Measurements from ENCODE around the gene EIF5.

The EIF5 gene

DNA sequence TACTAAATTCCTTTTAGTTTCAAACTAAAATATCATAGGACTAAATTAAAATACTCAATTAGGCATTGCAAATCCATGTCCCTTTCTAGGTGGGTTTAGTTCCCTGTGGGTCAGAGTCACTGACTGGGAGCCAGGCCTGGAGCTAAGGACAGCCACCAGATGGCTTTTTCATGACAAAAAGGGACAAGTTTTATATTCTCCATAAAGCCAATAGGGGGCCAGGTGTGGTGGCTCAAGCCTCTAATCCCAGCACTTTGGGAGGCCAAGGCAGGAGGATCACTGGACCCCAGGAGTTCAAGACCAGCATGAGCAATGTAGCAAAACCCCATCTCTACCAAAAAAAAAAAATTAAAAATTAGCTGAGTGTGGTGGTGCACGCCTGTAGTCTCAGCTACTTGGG is 35.4 kb upstream of the EIF5 start:
- Mint-ChIP-seq H3K4me3 (no peak overlapping the region), H3K36me3 (ENCODE audit: low read depth) (no peaks in the 10 kb centered on the region), H3K9me3 (no peaks in the 10 kb centered on the region), H3K4me1 (ENCODE audit: low read depth) (no peaks in the 10 kb centered on the region), H3K27me3 (ENCODE audit: low read depth) (peaks cover 7% of the 10 kb centered on the region), H3K27ac (no peak overlapping the region)

DNA sequence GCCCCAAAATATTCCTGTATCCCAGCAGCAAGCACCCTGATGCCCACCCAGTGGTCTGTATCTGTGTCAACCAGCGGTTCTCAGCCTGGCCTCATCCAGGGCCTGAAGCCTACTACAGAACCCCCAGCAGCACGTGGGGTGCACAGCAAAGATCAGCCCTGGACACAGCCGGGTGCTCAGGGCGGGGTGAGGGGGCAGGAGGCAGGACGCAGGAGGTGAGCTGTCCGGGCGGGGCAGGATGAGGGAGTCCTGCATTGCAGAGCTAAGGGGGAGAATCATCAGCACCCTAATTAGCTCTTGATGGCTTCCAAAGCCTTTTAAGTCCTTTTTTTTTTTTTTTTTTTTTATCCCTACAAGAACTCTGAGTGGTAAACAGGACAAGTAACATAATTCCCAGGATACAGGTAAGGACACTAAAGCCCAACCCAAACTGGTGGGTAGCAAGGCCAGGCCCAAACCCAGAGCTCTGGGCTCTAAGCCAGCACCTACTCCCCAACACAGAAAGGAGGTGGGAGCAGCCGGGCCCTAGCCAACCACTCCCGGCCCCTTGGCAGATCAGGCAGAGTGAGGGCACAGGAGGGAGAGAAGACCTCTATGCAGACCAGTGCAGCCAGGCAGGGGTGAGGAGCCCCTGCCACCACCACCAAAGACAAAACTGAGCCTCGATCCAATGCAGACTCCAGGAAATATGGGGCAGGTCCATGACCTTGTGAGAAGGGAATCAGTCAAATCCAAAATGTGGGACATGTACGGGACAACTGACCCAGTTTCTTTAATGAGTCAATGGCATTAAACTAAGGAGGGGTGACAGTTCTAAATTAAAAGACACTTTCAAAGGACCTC is 32.3 kb upstream of the EIF5 start:
- Mint-ChIP-seq H3K4me3 (no peak overlapping the region), H3K36me3 (ENCODE audit: low read depth) (no peaks in the 10 kb centered on the region), H3K9me3 (no peaks in the 10 kb centered on the region), H3K27me3 (ENCODE audit: low read depth) (peaks cover 10% of the 10 kb centered on the region), H3K4me1 (ENCODE audit: low read depth) (no peaks in the 10 kb centered on the region), H3K27ac (no peak overlapping the region)

DNA sequence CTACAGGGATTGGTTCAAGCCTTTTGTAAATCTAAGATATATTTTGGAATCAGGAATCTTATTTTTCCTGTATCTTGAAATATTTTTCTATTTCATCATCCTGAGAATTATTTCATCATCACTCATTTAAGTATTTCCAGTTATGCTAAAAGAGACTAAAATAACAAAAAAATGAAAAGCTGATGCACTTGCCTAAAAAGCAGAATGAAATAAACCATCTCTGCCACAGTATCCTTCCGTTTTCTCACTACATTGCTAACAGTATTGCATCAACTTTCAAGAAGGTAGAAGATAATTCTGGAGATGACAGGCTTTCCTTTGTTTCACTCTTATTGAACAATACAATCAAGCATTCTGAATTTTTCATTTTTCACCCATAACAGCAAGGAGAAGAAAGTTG is 31.1 kb upstream of the EIF5 start:
- no peaks in the 10 kb centered on the region for H3K9me3 Mint-ChIP-seq
- no peak overlapping the region for H3K27ac Mint-ChIP-seq
- peaks cover 10% of the 10 kb centered on the region for H3K27me3 Mint-ChIP-seq (ENCODE audit: low read depth)
- no peak overlapping the region for H3K4me3 Mint-ChIP-seq
- H3K4me1 Mint-ChIP-seq (ENCODE audit: low read depth): no peaks in the 10 kb centered on the region
- H3K36me3 Mint-ChIP-seq (ENCODE audit: low read depth): no peaks in the 10 kb centered on the region

DNA sequence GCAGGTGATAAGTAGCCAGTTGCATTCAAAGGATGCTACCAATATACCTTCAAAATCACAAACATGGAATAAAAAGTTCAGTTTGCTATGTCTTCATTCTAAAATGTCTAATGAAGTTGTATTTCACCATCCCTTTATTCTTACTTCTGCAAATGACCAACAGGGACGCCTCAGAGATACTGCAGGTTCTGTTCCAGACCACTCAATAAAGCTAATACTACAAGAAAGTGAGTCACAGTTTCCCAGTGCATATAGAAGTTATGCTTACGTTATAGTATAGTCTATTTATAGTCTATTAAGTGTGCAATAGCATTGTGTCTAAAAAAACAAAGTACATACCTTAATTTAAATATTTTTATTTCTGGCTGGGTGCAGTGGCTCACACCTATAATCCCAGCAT is 29.3 kb upstream of the EIF5 start:
- H3K27me3 Mint-ChIP-seq (ENCODE audit: low read depth): peaks cover 10% of the 10 kb centered on the region
- no peaks in the 10 kb centered on the region for H3K9me3 Mint-ChIP-seq
- no peaks in the 10 kb centered on the region for H3K36me3 Mint-ChIP-seq (ENCODE audit: low read depth)
- no peak overlapping the region for H3K4me3 Mint-ChIP-seq
- no peak overlapping the region for H3K27ac Mint-ChIP-seq
- H3K4me1 Mint-ChIP-seq (ENCODE audit: low read depth): no peaks in the 10 kb centered on the region

DNA sequence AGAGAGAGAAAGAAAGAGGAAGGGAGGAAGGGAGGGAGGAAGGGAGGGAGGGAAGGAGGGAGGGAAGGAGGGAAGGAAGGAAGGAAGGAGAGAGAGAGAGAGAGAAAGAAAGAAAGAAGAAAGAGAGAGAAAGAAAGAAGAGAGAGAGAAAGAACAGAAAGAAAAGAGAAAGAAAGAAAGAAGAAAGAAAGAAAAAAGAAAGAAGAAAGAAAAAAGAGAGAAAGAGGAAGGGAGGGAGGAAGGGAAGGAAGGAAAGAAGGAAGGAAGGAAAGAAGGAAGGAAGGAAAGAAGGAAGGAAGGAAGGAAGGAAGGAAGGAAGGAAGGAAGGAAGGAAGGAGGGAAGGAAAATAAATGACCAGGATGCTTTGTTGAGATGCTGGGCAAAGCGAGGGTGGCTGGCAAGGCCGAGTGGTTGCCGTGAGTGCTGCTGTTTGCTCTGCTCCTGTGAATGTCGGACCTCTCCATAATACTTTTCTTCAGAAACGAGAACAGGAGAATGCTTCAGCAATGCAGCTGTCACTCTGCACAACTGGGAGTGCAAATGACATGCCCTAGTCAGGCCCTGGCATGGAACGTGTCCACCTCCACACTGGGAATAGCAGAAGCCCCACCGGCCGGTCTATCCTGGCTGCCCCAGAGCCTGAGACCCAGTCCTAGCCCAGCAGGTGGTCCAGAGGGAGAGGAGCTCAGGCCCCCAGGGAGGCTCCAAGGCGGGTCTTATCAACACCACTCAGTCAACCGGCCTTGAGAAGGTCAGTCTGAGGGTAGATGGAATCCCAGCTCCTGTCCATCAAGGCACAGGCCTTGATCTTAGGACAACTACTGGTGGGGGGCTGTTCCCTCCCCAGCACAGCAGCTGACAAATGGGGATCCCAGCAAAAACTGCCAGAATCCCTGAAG is 25.1 kb upstream of the EIF5 start:
- H3K9me3 Mint-ChIP-seq: no peaks in the 10 kb centered on the region
- no peaks in the 10 kb centered on the region for H3K36me3 Mint-ChIP-seq (ENCODE audit: low read depth)
- H3K4me3 Mint-ChIP-seq: no peak overlapping the region
- no peaks in the 10 kb centered on the region for H3K4me1 Mint-ChIP-seq (ENCODE audit: low read depth)
- no peak overlapping the region for H3K27ac Mint-ChIP-seq
- H3K27me3 Mint-ChIP-seq (ENCODE audit: low read depth): peaks cover 9% of the 10 kb centered on the region

DNA sequence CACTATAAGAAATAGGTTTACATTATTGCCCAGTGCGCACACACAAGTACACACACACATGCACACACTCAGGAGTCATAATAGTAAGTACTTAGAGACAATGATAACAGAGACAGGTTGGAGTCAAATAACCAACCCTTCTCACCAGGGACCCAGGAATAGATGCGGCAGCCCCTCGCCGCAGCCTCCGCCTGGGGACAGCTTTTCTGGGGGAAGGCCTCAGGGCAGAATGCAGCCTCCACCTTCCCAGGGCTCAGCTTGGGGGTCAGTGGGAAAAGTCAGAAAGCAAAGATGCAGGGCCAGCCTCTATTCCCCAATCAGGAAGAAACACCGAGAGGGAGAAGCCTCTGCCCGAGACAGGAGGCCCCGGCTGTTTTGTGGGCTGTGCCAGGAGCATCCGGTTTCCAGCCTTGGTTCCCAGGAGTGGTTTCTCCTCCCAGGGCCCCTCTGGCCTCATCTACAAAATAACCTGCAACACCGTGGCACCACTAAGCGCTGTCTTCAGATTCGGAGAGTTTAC is 23.4 kb upstream of the EIF5 start:
- Mint-ChIP-seq H3K27me3 (ENCODE audit: low read depth) (peaks cover 3% of the 10 kb centered on the region), H3K27ac (no peak overlapping the region), H3K4me3 (no peak overlapping the region), H3K9me3 (no peaks in the 10 kb centered on the region), H3K36me3 (ENCODE audit: low read depth) (no peaks in the 10 kb centered on the region), H3K4me1 (ENCODE audit: low read depth) (no peaks in the 10 kb centered on the region)

DNA sequence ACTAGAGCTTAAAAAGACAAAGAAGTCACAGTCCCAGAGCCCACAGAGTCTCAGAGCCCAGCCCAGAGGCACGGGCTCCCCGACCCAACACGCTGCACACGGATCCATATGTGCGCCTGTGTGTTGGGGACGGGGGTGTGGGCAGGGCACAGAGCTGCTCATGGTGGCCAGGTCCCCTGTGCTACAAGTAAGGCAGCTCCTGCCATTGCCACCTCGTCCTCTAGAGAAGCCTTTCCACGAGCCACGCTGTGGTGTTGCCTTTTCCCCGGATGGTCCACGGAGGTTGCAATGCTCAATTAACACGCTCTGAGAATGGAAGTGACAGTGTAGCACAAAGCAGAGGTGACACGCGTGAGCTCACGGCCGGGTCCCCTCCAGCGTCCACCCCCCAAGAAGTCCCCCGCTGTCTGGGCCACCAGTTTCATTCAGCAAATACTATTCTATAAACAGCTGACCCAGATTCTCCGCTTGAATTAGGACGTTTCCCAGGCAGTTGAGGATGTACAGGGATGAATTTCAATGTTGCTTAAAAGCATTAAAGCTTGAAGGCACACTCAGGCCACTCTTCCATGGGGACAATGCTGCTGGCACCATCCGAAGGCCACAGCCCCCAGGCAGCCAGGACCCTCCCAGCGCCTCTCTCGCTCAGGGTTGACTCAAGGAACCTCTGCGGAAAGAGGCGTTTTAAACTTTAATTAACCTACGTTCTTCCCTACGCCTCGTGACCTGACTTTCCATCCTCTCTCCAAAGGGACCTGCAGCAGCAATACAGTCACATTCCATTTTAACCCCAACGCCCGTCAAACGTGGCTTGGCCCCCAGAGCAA is 22.7 kb upstream of the EIF5 start:
- Mint-ChIP-seq H3K4me3 (no peak overlapping the region), H3K27me3 (ENCODE audit: low read depth) (peaks cover 3% of the 10 kb centered on the region), H3K36me3 (ENCODE audit: low read depth) (no peaks in the 10 kb centered on the region), H3K4me1 (ENCODE audit: low read depth) (no peaks in the 10 kb centered on the region), H3K27ac (no peak overlapping the region), H3K9me3 (no peaks in the 10 kb centered on the region)

DNA sequence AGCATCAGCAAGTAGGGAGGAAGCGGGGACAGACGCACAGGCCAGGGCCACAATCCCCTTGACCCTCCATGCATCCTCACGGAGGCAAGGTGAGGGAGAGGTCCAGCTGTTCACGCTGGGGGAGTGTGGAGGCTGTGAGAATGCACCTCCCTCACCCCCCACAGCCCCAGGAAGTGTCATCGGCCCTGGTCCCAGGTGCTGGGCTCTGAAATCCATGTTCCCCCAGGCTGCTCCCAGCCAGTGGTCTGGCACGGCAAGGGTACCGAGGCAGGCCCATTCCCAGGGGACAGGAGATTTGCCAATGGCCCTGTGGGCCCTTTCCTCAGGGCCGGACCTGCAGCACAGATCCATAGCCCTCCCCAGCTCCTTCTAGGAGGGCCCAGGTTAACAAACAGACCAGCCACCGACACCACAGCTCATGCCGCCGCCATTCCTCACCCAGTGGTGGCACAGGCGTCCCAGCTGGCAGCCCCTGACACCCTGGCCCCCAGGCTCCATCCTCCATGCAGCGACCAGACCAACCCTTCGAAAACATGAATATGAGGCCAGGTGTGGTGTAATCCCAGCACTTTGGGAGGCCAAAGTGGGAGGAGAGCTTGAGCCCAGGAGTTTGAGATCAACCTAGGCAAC is 21.9 kb upstream of the EIF5 start:
- Mint-ChIP-seq H3K27me3 (ENCODE audit: low read depth) (peaks cover 3% of the 10 kb centered on the region), H3K36me3 (ENCODE audit: low read depth) (no peaks in the 10 kb centered on the region), H3K27ac (no peak overlapping the region), H3K4me3 (no peak overlapping the region), H3K4me1 (ENCODE audit: low read depth) (no peaks in the 10 kb centered on the region), H3K9me3 (no peaks in the 10 kb centered on the region)

DNA sequence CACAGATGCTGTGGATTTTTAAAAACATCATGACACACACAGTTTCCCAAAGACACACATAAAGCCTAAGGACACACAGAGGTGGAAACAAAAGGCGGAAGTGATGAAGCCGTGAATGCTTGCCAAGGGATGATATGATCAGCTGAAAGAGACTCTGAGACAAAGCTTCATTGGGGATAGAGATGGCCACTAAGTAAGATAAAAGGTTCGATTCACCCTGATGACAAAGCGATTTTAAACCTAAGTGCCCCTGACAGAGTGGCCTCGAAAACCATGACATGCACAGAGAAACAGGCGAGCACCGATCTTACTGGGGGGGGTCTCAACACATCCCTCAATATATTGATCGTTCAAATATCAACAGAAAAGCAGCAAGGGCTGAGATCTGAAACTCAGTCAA is 20.3 kb upstream of the EIF5 start:
- Mint-ChIP-seq H3K27me3 (ENCODE audit: low read depth) (peaks cover 10% of the 10 kb centered on the region), H3K4me1 (ENCODE audit: low read depth) (peaks cover 2% of the 10 kb centered on the region), H3K36me3 (ENCODE audit: low read depth) (no peaks in the 10 kb centered on the region), H3K9me3 (no peaks in the 10 kb centered on the region), H3K27ac (no peak overlapping the region), H3K4me3 (no peak overlapping the region)

DNA sequence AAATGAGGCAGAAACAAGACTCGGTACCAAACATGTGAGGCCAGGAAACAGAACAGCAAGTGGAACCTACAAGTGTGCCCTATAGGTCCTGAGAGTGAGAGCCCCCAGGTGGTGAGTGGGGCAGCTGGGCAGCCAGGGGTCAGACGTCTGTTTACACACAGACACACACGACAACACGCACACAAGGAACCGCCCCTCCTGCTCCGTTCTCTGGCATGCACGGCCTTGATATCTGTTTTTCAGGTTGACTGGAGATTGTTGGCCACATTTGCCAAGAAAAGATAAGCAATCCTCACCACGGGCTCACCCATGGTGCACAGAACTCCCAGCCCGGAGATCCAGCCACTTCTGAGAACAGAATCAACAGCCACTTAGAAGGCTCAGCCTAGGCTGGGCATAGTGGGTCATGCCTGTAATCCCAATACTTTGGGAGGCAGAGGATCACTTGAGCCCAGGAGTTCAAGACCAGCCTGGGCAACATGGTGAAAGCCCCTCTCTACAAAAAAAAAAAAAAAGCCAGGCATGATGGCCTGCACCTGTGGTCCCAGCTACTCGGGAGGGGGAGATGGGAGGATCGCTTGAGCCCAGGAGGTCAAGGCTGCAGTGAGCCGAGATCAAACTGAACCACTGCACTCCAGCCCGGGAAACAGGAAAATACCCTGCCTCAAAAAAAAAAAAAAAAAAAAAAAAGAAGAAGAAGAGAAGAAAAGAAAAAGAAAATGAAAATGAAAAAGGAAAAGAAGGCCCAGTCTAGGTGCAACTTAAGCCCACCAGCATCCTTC is 19.4 kb upstream of the EIF5 start:
- no peaks in the 10 kb centered on the region for H3K9me3 Mint-ChIP-seq
- H3K4me3 Mint-ChIP-seq: no peak overlapping the region
- no peak overlapping the region for H3K27ac Mint-ChIP-seq

DNA sequence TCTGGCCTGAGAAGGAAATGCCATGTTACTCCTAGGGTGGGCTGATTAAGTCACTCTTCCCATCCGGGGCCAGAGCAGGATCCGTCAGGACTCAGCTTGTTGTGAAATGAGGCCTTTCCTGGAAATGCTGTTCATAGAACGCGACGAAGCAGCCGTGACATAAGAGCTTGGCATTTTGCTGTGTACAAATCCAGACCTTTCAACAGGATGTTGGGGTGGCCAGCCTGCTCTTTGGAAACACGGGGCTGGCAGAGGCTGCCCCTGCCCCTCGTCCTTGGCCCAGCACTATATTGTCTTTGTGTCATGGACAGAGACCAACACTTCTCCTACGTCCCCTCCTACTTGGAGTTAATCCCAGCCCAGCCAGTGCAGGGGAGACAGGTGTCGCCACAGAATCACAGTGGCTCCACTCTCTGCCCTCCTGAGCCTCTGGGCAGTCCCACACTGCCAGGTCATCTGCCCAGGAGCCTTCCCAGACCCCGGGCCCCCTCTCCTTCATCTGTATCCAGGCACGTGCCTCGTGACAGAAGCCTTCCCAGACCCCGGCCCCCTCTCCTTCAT is 18.6 kb upstream of the EIF5 start:
- no peak overlapping the region for H3K4me3 Mint-ChIP-seq
- peaks cover 15% of the 10 kb centered on the region for H3K27me3 Mint-ChIP-seq (ENCODE audit: low read depth)
- H3K9me3 Mint-ChIP-seq: no peaks in the 10 kb centered on the region
- peaks cover 2% of the 10 kb centered on the region for H3K4me1 Mint-ChIP-seq (ENCODE audit: low read depth)
- no peaks in the 10 kb centered on the region for H3K36me3 Mint-ChIP-seq (ENCODE audit: low read depth)
- H3K27ac Mint-ChIP-seq: no peak overlapping the region

More for the DNA sequence above, 19.4 kb upstream of the EIF5 start:
- Mint-ChIP-seq H3K27me3 (ENCODE audit: low read depth) (peaks cover 15% of the 10 kb centered on the region), H3K36me3 (ENCODE audit: low read depth) (no peaks in the 10 kb centered on the region), H3K4me1 (ENCODE audit: low read depth) (peaks cover 2% of the 10 kb centered on the region)

DNA sequence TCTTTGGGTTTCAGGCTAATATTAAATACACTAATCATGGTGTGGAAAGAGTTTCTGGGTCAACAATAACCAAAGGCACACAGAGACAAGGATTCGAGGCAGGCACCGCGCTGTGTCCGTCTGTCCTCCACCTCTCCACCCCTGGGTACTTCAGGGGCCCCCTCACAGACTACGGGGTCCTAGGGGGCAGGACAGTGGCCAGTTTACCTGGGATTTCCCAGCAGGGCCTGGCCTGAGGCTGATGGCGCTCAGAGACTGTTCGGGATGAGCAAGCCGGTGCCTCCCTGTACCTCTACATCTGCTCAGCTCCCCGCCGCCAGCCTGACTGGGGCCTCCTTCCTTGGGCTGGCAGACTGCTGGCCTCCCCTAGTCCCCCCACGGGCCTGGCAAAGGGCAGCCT is 18.1 kb upstream of the EIF5 start:
- H3K27me3 Mint-ChIP-seq (ENCODE audit: low read depth): peaks cover 16% of the 10 kb centered on the region
- H3K4me3 Mint-ChIP-seq: no peak overlapping the region
- no peak overlapping the region for H3K27ac Mint-ChIP-seq
- peaks cover 2% of the 10 kb centered on the region for H3K4me1 Mint-ChIP-seq (ENCODE audit: low read depth)
- H3K9me3 Mint-ChIP-seq: no peaks in the 10 kb centered on the region
- no peaks in the 10 kb centered on the region for H3K36me3 Mint-ChIP-seq (ENCODE audit: low read depth)

DNA sequence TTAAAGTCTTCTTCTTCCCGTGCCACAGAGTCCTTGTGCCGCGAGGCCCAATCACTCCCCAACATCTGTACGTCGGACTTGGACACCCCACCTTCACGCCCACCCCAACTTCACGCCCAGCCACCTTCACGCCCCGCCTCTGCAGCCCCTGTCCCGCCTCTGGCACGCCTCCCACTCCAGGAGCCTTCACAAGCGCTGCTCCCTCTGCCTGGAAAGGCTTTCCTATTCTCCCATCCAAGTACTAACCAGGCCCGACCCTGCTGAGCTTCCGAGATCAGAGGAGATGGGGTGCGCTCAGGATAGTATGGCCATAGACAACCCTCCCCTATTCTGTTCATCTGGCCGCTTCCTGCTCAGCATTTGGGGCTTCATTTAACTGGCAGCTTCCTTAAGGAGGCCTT is 17.3 kb upstream of the EIF5 start:
- Mint-ChIP-seq H3K4me1 (ENCODE audit: low read depth) (peaks cover 2% of the 10 kb centered on the region), H3K27me3 (ENCODE audit: low read depth) (peaks cover 21% of the 10 kb centered on the region), H3K27ac (no peak overlapping the region), H3K4me3 (no peak overlapping the region), H3K9me3 (no peaks in the 10 kb centered on the region), H3K36me3 (ENCODE audit: low read depth) (no peaks in the 10 kb centered on the region)
